Fibroblast of villous mesenchyme (primary cell): ENCODE measurements around the gene UBE2E3. TPM values are rescaled to one million over a fixed set of nuclear protein-coding genes. Genes with fewer than 3 reads are reported as not detected.

Source experiments
- DNase-seq: peaks from one replicate; pipeline ENCODE4 v3.0.0-alpha.2; 2010; ENCODE audit warnings: low read depth
- H3K4me3 ChIP-seq: 2 replicates; pipeline ENCODE4 v1.5.1; 2011; ENCODE audit warnings: low read depth, mild to moderate bottlenecking, low read length
- total RNA-seq: library from RNA; depleted of rRNA; stranded (reverse); fragments of >200 nt; gene quantifications from 2 replicates; pipeline ENCODE4 v1.2.3, GENCODE V29; 2012
- TF ChIP-seq, protein P1 (sequence below): IDR thresholded peaks from 2 replicates; pipeline ENCODE4 v1.5.1; 2012; ENCODE audit warnings: low read depth, mild to moderate bottlenecking, low read length; ENCODE audit not compliant: insufficient read depth

Gene UBE2E3
- total RNA-seq, 1 donor = 66.9 TPM

GRCh38 chr2:180975585-180975984 lies 4.8 kb upstream of the UBE2E3 start:
- TF ChIP-seq, protein P1, sequence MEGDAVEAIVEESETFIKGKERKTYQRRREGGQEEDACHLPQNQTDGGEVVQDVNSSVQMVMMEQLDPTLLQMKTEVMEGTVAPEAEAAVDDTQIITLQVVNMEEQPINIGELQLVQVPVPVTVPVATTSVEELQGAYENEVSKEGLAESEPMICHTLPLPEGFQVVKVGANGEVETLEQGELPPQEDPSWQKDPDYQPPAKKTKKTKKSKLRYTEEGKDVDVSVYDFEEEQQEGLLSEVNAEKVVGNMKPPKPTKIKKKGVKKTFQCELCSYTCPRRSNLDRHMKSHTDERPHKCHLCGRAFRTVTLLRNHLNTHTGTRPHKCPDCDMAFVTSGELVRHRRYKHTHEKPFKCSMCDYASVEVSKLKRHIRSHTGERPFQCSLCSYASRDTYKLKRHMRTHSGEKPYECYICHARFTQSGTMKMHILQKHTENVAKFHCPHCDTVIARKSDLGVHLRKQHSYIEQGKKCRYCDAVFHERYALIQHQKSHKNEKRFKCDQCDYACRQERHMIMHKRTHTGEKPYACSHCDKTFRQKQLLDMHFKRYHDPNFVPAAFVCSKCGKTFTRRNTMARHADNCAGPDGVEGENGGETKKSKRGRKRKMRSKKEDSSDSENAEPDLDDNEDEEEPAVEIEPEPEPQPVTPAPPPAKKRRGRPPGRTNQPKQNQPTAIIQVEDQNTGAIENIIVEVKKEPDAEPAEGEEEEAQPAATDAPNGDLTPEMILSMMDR = no peak
- DNase-seq = no peak
- no peak overlapping the region for H3K4me3 ChIP-seq

- TF ChIP-seq, protein P1 = no peak
- DNase-seq = peak; percentile 35
- peak overlapping the region; percentile 92 for H3K4me3 ChIP-seq
These were observed 1.3 kb upstream of the UBE2E3 start for GRCh38 chr2:180978903-180979748.

GRCh38 chr2:180979749-180980105 lies 678 bp upstream of the UBE2E3 start:
- DNase-seq = no peak
- H3K4me3 ChIP-seq = peak overlapping the region; percentile 92
- TF ChIP-seq, protein P1 = no peak

GRCh38 chr2:180980943-180981911 lies 822 bp downstream of the UBE2E3 start:
- TF ChIP-seq, protein P1 = no peak
- DNase-seq = peak; percentile 41
- H3K4me3 ChIP-seq = peak overlapping the region; percentile 92

- peak overlapping the region; percentile 37 for H3K4me3 ChIP-seq
- TF ChIP-seq, protein P1 = peak; percentile 34
- peak; percentile 57 for DNase-seq
These were observed 3.2 kb downstream of the UBE2E3 start for GRCh38 chr2:180983468-180984242.

DNA sequence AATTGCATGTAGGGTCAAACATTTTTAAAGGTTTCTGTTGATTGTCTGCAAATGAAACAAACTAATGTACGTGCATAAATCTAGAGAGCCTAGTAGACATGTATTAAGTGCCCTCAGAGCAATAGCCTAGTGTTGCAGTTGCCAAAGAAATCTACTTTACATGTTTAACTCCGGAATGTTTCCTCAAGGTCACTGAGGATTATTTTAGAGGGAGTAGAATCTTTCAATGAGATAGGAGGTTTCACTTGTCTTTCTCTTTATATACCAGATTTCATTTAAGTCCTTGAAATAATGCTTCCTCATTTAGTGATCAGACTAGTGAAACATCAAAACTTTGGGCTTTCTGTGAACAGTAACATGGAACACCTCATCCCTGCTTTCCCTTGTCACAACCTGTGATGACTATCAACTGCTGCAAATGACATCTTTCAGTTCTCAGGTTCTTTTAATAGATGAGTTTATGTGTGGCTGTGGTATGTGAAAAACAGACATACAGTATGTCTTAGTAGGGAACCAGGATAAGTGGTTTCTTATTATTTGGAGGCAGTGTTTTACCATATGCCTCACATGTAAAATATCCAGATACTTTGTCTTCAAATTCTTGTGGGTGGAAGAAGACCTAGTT lies 5.5 kb downstream of the UBE2E3 start:
- no peak overlapping the region for H3K4me3 ChIP-seq
- TF ChIP-seq, protein P1 = no peak
- no peak for DNase-seq
